Measurements from ENCODE around the gene FRK.

GRCh38 chr6:115898246-115898645, 162.4 kb downstream of the FRK start:
- TF ChIP-seq EZH2 (IDR thresholded peaks at IDR 0.05; ENCODE audit: borderline replicate concordance) (no peak), CTCF (IDR thresholded peaks at IDR 0.05; ENCODE audit: poor library complexity) (no peak)
